T-helper 2 cell treated with Interferon-gamma antibody and Interleukin-4, amounts not matched to agents 5 μg/mL and 100 μg/mL, for 36 hours (primary cell): ENCODE data around the gene NUDT2.
"Not testable (repeated sequence)": the region's sequence is repeated elsewhere in the genome, so short reads cannot be mapped to it uniquely, and the experiment has no call there.

Experiments used
- DNase-seq: peaks from one replicate; pipeline ENCODE4 v3.0.0; 2021; ENCODE audit warnings: low spot score
- H3K27ac Mint-ChIP-seq: one replicate; pipeline ENCODE4 v1.8.0; 2021; ENCODE audit warnings: mild to moderate bottlenecking, mixed read lengths
- H3K27me3 Mint-ChIP-seq: one replicate; pipeline ENCODE4 v1.8.0; 2021; ENCODE audit warnings: low read depth, mixed read lengths
- H3K36me3 Mint-ChIP-seq: one replicate; pipeline ENCODE4 v1.8.0; 2021; ENCODE audit warnings: low read depth, mixed read lengths
- H3K4me1 Mint-ChIP-seq: one replicate; pipeline ENCODE4 v1.8.0; 2021; ENCODE audit warnings: low read depth, mixed read lengths
- H3K4me3 Mint-ChIP-seq: one replicate; pipeline ENCODE4 v1.8.0; 2022; ENCODE audit warnings: mild to moderate bottlenecking, moderate library complexity, mixed read lengths
- H3K9me3 Mint-ChIP-seq: one replicate; pipeline ENCODE4 v1.8.0; 2021; ENCODE audit warnings: mixed read lengths

NUDT2 gene

DNA sequence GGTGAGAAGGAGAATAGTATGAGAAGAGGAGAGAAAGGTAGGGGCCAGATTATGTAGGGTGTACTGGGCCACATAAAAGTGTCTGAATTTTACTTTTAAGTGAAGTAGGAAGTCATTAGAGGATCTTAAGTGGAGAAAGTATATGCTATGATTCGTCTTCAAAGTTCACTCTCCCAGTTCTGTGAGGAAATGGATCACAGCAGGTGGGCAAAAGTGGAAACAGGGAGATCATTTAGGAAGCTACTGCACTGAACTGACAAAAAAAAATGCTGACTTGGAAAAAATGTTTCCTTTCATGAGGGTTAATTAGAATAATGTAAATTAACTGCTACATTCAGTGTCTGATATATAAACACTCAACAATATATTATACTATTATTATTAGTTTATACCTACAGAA is 2.7 kb upstream of the NUDT2 start:
- Mint-ChIP-seq H3K27me3 (no peaks in the 10 kb centered on the region), H3K36me3 (no peaks in the 10 kb centered on the region)

DNA sequence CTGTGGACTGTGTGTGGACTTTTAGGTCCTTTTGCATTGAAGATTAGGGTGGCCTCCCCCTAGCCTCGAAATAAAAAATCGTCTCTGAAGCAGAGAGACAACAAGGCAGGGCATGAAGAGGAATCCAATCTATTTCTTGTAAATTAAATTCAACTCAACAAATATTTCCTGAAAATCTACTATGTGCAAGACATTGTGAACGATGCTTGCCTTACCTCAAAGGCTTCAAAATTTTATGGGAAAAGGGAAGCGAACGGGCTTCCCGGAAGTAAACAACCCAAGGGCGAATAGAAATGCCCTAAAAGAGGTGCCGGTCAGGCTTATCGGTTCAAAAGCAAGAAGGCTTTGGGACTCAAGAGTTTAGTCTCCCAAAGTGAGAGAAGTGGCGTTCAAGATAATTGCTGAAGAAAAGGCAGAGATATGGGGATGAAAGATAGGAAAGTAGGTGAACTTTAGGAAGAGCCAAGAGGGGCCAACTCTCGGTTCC is 826 bp upstream of the NUDT2 start:
- DNase-seq, result no peak
- peak overlapping the region; percentile 99 for H3K27ac Mint-ChIP-seq
- H3K4me1 Mint-ChIP-seq, result peaks cover 28% of the 10 kb centered on the region
- no peaks in the 10 kb centered on the region for H3K27me3 Mint-ChIP-seq
- H3K4me3 Mint-ChIP-seq, result peak overlapping the region; percentile 97
- no peaks in the 10 kb centered on the region for H3K9me3 Mint-ChIP-seq
- no peaks in the 10 kb centered on the region for H3K36me3 Mint-ChIP-seq

More for the DNA sequence above, 2.7 kb upstream of the NUDT2 start:
- Mint-ChIP-seq H3K27ac (peak overlapping the region; percentile 27), H3K4me1 (peaks cover 24% of the 10 kb centered on the region), H3K4me3 (peak overlapping the region; percentile 16), H3K9me3 (no peaks in the 10 kb centered on the region)
- DNase-seq, result no peak

DNA sequence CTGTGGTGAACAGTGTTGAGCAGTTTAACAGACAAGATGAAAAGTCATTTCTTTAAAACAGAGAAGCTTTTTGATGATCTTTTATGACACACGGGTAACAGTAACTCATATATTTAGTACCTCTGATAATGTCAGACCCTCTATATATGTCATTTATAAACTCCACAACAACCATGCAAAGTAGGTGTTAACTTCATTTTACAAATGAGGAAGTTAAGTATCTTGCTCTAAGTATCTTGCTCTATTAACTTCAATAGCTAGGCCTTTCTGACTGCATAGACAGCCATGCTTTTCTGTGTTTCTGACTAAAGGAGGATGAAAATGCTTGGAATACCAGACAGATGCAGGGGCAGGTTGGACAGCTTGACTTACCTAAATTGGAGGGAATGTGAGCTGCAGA is 1.8 kb downstream of the NUDT2 start:
- H3K4me3 Mint-ChIP-seq, result no peak overlapping the region
- H3K27ac Mint-ChIP-seq, result no peak overlapping the region
- H3K27me3 Mint-ChIP-seq, result no peaks in the 10 kb centered on the region
- no peak for DNase-seq
- H3K9me3 Mint-ChIP-seq, result no peaks in the 10 kb centered on the region
- H3K4me1 Mint-ChIP-seq, result peaks cover 25% of the 10 kb centered on the region
- no peaks in the 10 kb centered on the region for H3K36me3 Mint-ChIP-seq

DNA sequence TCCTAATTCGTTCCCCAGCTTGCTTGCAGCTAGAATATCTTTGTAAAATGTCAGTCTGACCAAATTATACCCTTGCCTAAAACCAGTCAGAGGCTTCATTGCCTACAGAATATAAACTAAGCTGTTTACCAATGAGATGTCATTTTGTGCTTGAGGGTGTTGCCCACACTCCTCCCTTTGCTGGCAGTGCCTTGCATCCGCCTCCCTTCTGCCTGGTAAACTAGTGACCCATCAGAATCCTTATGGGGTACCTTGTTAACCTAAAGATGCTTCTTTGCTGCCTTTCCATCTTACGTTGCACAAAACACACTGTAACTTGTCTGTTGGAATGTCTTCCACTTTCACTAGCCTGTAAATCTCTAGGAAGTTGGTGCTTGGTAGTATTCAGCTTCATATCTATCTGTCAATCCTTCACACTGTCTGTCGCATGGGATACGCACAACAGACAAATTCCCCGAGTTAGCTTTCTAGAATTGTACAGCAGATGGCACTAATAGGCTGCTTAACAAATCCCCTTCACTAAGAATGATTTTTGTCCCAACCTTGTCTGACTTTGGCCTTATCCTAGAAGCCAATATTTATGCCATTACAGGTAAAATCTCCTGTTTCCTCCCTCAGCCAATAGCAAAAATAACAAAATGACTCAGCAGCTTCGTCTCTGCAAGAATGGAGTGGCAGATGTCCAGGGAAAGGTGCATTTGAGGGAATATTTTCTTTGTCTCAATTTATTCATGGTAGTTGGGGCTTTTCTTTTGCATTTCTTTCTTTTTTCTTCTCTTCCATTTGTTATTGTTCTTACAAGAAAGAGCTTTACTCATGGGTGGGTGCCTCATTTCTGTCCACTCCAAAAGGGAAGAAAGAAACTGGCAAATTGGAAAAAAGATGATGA is 3.0 kb downstream of the NUDT2 start:
- Mint-ChIP-seq H3K27ac (no peak overlapping the region), H3K36me3 (peaks cover under 1% of the 10 kb centered on the region), H3K27me3 (no peaks in the 10 kb centered on the region), H3K4me3 (no peak overlapping the region), H3K9me3 (no peaks in the 10 kb centered on the region), H3K4me1 (peaks cover 20% of the 10 kb centered on the region)
- no peak for DNase-seq

DNA sequence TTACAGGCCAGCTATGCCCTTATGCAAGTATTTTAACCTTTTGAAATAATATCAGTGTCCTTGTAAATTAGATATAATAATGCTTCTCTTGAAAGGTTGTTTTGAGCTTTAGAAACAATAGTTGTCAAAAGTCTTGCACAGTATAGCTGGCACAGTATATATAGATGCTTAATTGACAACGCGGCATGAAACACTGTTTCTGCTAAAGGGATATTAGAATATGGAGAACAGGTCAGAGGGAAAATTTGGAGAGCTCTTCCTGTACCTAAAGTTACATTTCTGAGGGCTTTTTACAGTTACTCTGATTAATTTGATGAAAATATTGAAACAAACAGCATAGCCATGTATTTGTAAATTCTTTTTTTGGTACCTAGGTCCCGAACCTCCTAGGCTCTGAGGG is 4.5 kb downstream of the NUDT2 start:
- H3K27ac Mint-ChIP-seq, result no peak overlapping the region
- H3K36me3 Mint-ChIP-seq, result peaks cover 5% of the 10 kb centered on the region
- H3K27me3 Mint-ChIP-seq, result no peaks in the 10 kb centered on the region
- H3K4me1 Mint-ChIP-seq, result peaks cover 14% of the 10 kb centered on the region
- H3K9me3 Mint-ChIP-seq, result no peaks in the 10 kb centered on the region
- no peak for DNase-seq
- no peak overlapping the region for H3K4me3 Mint-ChIP-seq

DNA sequence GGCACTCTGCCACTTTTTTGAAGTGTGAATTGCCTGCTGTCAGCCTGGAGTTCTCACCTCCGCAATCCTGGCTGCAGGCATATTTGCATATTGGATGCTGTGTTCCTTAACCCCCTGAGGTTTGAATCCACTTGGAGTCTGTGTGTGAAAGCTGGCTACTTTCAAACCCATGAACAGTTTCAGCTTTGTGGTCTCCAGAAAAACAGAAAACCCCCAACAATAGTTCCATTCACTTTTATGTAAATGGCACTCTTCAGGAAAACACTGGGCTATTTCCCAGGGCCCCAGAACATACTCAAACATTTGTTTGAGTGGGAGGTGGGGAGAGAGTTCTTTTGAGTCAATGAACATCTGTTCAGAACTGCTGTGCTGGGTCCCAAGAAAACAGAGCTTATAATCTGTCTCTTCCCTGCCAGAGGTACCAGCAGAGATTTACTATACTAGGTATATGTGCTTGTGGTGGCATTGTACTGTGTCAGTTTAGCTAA is 5.0 kb downstream of the NUDT2 start:
- no peak overlapping the region for H3K27ac Mint-ChIP-seq
- H3K4me1 Mint-ChIP-seq, result peaks cover 14% of the 10 kb centered on the region
- no peak overlapping the region for H3K4me3 Mint-ChIP-seq
- no peaks in the 10 kb centered on the region for H3K27me3 Mint-ChIP-seq
- no peak for DNase-seq
- peaks cover 7% of the 10 kb centered on the region for H3K36me3 Mint-ChIP-seq
- H3K9me3 Mint-ChIP-seq, result no peaks in the 10 kb centered on the region

DNA sequence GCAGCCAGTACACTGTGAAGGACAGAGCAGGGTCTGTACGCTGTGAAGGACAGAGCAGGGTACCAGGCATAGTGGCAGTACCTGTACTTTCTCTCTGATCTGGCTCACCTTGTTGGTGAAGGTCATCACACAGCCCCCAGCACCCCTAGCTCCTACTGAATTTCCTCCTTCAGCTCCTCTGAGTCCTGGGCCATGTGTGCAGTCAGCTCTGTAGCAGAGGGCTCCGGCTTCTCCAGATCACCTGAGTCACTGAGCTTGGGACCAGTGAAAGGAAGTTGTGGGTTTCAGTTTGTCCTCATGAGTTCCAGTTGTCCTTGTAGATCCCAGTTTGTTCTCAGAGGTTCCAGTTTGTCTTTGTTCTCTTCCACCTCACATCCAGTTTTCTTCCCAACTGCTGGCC is 5.5 kb downstream of the NUDT2 start:
- DNase-seq, result no peak
- Mint-ChIP-seq H3K9me3 (no peaks in the 10 kb centered on the region), H3K4me3 (no peak overlapping the region), H3K4me1 (peaks cover 13% of the 10 kb centered on the region), H3K27ac (no peak overlapping the region), H3K36me3 (peaks cover 7% of the 10 kb centered on the region), H3K27me3 (no peaks in the 10 kb centered on the region)

DNA sequence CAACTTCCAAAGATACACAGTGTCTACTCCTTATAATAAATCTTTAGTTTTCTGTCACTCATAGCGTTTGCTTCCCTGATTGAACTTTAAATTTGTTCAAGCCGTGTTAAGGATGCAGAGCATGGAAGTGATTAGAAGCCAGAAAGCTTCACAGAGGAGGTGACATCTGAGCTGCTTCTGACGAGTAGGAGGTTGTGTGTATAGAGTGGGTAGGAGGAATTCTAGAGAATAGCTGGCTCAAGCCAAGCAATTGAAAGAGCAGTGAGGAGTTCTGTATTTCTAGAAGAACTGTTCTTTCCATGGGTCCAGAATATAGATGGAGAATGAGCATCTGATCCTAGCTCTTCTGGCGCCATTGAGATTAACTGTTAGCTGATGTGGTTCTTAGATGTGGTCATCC is 6.0 kb downstream of the NUDT2 start:
- DNase-seq, result no peak
- Mint-ChIP-seq H3K4me1 (peaks cover 12% of the 10 kb centered on the region), H3K4me3 (no peak overlapping the region), H3K9me3 (no peaks in the 10 kb centered on the region), H3K36me3 (peaks cover 11% of the 10 kb centered on the region), H3K27me3 (no peaks in the 10 kb centered on the region), H3K27ac (no peak overlapping the region)

DNA sequence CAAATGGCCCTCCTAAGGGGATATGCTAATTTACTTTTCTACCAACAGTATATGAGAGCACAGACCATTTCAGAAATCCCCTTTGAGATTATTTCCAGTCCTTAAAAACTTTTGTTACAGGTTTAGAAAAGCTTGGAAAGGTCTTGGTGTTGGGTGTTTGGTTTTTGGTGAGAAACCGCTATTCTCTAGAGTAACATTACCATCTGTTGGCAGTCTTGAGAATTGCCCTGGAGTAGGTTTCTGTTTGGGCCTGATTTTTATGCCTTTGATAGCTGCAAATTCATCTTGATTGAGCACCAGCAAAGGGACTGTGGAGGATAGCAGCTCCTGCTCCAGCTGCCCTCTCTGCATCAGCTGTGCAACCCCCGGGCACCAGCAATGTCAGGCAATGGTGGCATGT is 8.0 kb downstream of the NUDT2 start:
- Mint-ChIP-seq H3K9me3 (no peaks in the 10 kb centered on the region), H3K27me3 (no peaks in the 10 kb centered on the region), H3K36me3 (peaks cover 15% of the 10 kb centered on the region), H3K4me1 (peaks cover 5% of the 10 kb centered on the region), H3K27ac (no peak overlapping the region), H3K4me3 (no peak overlapping the region)
- DNase-seq, result no peak

DNA sequence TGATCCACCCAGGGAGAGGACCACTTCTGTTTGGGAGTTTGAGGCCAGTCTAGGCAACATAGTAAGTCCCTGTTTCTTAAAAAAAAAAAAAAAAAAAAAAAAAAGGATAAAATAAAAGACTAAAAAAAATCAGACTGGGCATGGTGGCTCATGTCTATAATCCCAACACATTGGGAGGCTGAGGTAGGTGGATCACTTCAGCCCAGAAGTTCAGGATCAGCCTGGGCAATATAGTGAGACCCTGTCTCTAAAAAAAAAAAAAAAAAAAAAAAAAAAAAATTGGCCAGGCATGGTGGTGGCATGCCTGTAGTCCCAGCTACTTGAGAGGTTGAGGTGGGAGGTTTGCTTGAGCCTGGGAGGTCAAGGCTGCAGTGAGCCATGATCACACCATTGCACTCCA is 8.7 kb downstream of the NUDT2 start:
- not testable (repeated sequence) for H3K4me3 Mint-ChIP-seq, H3K27ac Mint-ChIP-seq, H3K27me3 Mint-ChIP-seq, H3K9me3 Mint-ChIP-seq, DNase-seq, H3K4me1 Mint-ChIP-seq
- peaks cover 15% of the 10 kb centered on the region for H3K36me3 Mint-ChIP-seq

DNA sequence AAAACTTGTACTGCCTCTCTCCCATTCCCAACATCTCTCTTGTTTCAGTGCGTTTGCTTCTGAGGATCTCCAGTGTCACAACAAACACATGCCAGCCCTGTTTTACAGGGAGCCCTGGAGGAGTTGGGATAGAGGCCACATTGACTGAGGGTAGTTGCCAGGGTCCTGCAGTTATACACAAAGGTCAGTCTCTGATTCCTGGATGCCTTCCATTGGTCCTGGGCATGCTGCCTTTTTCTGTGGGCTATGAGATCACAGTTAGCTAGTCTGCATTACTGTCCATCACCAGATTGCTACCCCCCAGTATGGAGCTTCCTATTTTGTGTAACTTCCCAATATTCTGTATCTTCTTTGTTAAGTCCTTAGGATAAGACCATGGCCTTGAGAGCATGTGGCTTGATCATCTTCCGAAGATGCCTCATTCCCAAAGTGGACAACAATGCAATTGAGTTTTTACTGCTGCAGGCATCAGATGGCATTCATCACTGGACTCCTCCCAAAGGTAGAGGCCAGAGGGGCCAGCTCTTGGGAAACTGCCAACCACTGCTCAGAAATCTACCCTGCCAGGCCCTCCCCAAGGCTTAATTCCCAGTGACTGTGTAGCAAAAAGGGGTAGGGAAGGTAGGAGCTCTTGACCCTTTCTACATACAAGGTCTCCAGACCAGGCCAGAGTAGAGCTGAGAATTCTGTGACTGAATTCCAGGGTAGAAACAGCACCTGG is 9.5 kb downstream of the NUDT2 start:
- Mint-ChIP-seq H3K4me3 (no peak overlapping the region), H3K36me3 (peaks cover 22% of the 10 kb centered on the region), H3K27ac (no peak overlapping the region), H3K9me3 (no peaks in the 10 kb centered on the region), H3K27me3 (no peaks in the 10 kb centered on the region), H3K4me1 (peaks cover 4% of the 10 kb centered on the region)
- DNase-seq, result no peak

DNA sequence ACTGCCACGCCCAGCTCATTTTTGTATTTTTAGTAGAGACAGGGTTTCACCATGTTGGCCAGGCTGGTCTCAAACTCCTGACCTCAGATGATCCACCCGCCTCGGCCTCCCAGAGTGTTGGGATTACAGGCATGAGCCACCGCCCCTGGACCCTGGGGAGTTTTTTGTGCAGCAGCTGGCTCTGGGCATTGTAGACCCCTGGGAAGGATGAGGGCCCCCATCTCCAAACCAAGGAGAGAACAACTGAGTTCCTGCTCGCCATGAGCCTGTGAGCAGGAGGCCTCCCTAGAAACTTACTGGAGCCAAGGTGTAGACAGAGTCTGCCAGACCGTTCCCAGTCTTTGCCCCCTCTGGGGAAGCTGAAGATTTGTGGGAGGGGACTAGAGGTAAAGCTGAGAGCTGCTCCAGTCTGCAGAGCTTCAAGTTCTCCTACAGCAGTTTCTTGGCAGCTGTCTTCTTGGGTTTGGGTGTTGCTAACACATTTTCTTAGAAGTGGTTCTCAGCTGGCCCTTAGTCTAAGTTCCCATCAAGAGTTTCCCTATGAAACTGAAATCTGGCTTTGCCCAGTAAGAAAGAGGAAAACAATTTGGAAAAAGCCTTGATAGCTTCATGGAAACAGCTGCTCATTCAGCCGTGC is 12.4 kb downstream of the NUDT2 start:
- H3K4me1 Mint-ChIP-seq, result peaks cover 1% of the 10 kb centered on the region
- H3K27ac Mint-ChIP-seq, result no peak overlapping the region
- peaks cover 22% of the 10 kb centered on the region for H3K36me3 Mint-ChIP-seq
- no peak for DNase-seq
- no peaks in the 10 kb centered on the region for H3K27me3 Mint-ChIP-seq
- H3K9me3 Mint-ChIP-seq, result no peaks in the 10 kb centered on the region
- no peak overlapping the region for H3K4me3 Mint-ChIP-seq

DNA sequence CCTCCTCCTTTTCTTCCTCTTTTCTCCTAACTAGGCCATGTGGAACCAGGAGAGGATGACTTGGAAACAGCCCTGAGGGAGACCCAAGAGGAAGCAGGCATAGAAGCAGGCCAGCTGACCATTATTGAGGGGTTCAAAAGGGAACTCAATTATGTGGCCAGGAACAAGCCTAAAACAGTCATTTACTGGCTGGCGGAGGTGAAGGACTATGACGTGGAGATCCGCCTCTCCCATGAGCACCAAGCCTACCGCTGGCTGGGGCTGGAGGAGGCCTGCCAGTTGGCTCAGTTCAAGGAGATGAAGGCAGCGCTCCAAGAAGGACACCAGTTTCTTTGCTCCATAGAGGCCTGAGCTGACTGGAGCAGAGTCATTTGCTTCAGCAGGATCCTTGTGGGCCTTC is 13.7 kb downstream of the NUDT2 start:
- Mint-ChIP-seq H3K36me3 (peaks cover 18% of the 10 kb centered on the region), H3K27me3 (no peaks in the 10 kb centered on the region), H3K4me3 (no peak overlapping the region), H3K9me3 (no peaks in the 10 kb centered on the region), H3K27ac (no peak overlapping the region), H3K4me1 (peaks cover 1% of the 10 kb centered on the region)
- DNase-seq, result no peak

DNA sequence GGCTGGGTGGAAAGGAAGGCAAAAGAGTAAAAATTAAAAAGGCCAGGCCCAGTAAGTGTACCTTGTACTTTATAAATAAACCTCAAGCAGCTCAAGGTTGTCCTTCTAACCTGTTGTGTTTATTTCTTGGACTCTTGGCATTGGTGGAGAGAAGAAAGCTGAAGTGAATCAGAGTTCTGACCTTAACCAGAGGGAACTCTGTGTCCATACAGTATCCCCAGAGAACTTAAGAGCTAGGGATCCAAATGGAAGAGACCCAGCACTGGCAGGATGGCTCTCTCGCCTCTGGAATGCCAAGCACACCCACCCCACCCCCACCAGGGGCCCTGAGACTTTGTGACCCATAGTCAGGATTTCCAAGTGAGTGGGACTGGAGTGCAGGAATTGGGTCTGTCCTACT is 14.2 kb downstream of the NUDT2 start:
- H3K27me3 Mint-ChIP-seq, result no peaks in the 10 kb centered on the region
- peaks cover 1% of the 10 kb centered on the region for H3K4me1 Mint-ChIP-seq
- no peak overlapping the region for H3K4me3 Mint-ChIP-seq
- DNase-seq, result no peak
- peaks cover 18% of the 10 kb centered on the region for H3K36me3 Mint-ChIP-seq
- H3K9me3 Mint-ChIP-seq, result no peaks in the 10 kb centered on the region
- no peak overlapping the region for H3K27ac Mint-ChIP-seq
